Astrocyte of the cerebellum (primary cell): ENCODE measurements around the gene TGFBI.

ENCODE experiments used
- DNase-seq: peaks from one replicate; pipeline ENCODE4 v3.0.0-alpha.2; 2011; ENCODE audit warnings: low read depth
- H3K4me3 ChIP-seq: 2 replicates; pipeline ENCODE4 v1.5.1; 2011; ENCODE audit warnings: mild to moderate bottlenecking, low read depth, low read length, moderate library complexity
- CTCF ChIP-seq: IDR thresholded peaks from 2 replicates; pipeline ENCODE4 v1.5.1; 2012; ENCODE audit warnings: low read length, low read depth, moderate library complexity, mild to moderate bottlenecking; ENCODE audit errors: missing control alignments
- in situ Hi-C: cut with HindIII; loops from 2 replicates; pipeline ENCODE4 v1.10.0; 2017; ENCODE audit warnings: low sequenced_read_pairs

TGFBI gene

GRCh38 chr5:136054142-136055019 lies 25.6 kb downstream of the TGFBI start:
- in situ Hi-C loops, result no loop called here
- DNase-seq, result no peak
- H3K4me3 ChIP-seq, result no peak overlapping the region
- TF ChIP-seq CTCF, result no peak

GRCh38 chr5:136055612-136056309 lies 27.0 kb downstream of the TGFBI start:
- DNase-seq, result no peak
- no peak overlapping the region for H3K4me3 ChIP-seq
- no peak for TF ChIP-seq CTCF
- in situ Hi-C loops, result no loop called here

GRCh38 chr5:136056336-136056735 lies 27.5 kb downstream of the TGFBI start:
- in situ Hi-C loops, result no loop called here
- no peak overlapping the region for H3K4me3 ChIP-seq
- DNase-seq, result no peak
- TF ChIP-seq CTCF, result no peak

GRCh38 chr5:136056771-136057335 lies 28.1 kb downstream of the TGFBI start:
- in situ Hi-C loops, result no loop called here
- no peak for TF ChIP-seq CTCF
- no peak overlapping the region for H3K4me3 ChIP-seq
- DNase-seq, result no peak

- no peak overlapping the region for H3K4me3 ChIP-seq
- DNase-seq, result peak; percentile 53
- no peak for TF ChIP-seq CTCF
- in situ Hi-C loops, result no loop called here
Measured at GRCh38 chr5:136057401-136058038, 28.7 kb downstream of the TGFBI start.
